GM08714 (cell line): Measurements from ENCODE around the gene GRIN2A.

ENCODE experiments used
- H3K4me3 ChIP-seq: fragments of 200-500 bp; sonication (Bioruptor generic); 2 replicates; pipeline ENCODE4 v1.5.1; 2014; ENCODE audit warnings: mild to moderate bottlenecking, low read length, inconsistent platforms
- ZNF274 ChIP-seq: IDR thresholded peaks from 2 replicates; pipeline ENCODE4 v1.6.1; 2012; ENCODE audit warnings: mild to moderate bottlenecking, low read depth, low read length

GRIN2A gene

DNA sequence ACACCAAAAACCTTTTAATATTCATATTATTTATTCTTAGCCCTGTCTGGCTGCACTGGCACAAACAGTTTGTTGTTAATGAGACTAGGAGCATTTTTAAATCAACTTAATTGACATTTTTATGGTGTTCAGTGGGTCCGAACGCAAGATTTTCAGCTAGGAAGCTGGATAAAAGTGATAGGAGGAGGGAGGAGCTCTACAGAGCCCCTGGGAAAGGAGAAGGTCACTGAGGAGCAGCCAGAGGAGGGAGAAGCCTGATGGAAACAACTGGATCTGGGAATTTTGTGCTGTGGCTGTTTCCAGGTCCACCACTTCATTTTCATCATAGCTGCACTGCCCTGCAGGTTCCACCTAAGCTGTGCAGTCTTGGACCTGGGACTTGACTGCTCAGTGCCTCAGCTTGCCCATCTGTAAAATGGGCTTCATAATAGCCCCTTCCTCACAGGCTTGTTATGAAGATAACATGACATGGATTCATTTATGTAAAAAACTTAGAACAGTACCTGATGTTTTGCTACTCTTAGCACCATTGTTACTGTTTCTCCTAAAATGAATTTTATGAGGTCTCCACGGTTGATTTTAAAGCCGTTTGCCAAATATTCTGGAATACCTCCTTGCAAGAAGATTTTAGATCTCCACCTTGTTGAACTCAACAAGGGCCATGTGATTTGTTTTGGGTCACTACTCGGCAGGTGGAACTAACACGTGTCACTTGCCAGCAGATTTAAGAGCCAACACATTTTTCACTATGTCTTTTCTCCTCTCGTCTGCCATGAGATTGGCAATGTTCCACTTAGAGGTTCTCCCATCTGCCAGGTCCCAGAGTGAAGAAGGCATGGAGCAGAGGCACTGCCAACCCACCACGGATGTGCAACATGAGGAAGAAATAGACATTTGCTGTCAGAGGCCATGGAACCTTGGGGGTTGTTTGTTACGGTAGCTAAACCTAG lies 18.7 kb upstream of the GRIN2A start:
- no peak for TF ChIP-seq ZNF274

GRCh38 chr16:10196999-10197398 lies 14.8 kb upstream of the GRIN2A start:
- TF ChIP-seq ZNF274, result no peak
- H3K4me3 ChIP-seq, result no peak overlapping the region

More for the DNA sequence above, 18.7 kb upstream of the GRIN2A start:
- no peak overlapping the region for H3K4me3 ChIP-seq

DNA sequence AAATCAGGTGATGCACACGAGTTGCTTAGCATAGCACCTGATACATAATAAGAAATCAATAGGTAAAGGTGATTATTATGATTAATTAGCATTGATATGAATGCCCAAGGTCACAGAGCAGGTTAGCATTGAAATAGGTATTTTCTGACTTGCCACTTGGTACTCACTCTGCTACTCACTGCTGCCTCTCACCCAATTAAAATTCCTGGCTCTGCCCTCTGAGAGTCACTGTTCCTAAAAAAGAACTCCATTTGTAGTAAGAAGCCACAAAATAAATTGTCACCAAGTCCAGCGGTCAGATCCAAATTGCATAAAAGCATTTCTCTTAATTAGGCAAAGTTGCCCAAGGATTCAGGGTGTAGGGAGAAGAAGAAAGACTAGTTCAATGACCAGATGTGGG lies 8.9 kb upstream of the GRIN2A start:
- H3K4me3 ChIP-seq, result no peak overlapping the region
- no peak for TF ChIP-seq ZNF274

DNA sequence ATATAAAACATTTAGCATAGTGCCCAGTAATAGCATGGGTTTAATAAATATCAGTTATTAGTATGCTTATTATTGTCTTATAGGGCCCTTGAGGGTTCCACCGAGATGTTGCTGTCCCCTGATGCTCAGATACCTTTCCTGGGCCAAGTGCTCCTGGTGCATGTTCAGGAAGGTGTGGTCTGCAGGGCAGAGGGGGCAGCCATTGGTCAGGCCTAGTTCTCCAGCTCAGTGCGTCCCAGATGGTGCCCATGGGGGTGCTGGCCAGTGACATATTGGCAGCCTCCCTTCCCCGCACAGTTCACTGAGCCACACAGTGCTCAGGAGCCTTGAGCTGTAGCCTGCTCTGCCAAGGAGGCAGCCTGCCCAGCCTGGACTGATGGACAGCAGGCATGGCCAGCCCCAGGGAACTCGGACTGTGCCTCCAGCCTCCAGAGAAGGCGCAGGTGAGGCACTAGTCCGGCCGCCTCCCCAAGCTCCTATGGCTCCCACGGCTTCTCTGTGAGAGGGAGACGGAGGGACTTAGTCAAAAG lies 7.7 kb upstream of the GRIN2A start:
- no peak overlapping the region for H3K4me3 ChIP-seq
- TF ChIP-seq ZNF274, result no peak

GRCh38 chr16:10188236-10188635 lies 6.0 kb upstream of the GRIN2A start:
- no peak overlapping the region for H3K4me3 ChIP-seq
- no peak for TF ChIP-seq ZNF274

- peak overlapping the region; percentile 6; the same call in 1 of the 2 replicates for H3K4me3 ChIP-seq
- TF ChIP-seq ZNF274, result no peak
Observed at GRCh38 chr16:10181196-10182162, 749 bp downstream of the GRIN2A start.

DNA sequence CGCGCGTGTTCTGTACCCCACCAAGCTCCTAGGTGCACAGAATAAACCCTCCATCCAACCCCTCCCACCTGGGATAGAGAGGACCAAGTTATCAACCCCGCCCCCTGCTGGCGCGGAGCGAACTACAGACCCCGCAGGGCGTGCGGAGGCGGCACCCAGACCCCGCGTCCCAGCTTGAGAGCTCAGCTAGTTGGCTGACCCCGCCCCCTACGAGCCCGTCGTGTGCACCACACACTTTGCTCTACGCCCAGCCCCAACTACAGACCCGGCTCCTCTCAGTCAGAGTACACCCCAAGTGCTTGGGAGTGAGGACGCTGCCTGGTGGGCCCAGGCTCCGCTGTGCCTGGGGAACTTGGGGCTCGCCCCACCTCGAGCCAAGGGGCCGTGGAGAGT lies 1.5 kb downstream of the GRIN2A start:
- no peak overlapping the region for H3K4me3 ChIP-seq
- no peak for TF ChIP-seq ZNF274

DNA sequence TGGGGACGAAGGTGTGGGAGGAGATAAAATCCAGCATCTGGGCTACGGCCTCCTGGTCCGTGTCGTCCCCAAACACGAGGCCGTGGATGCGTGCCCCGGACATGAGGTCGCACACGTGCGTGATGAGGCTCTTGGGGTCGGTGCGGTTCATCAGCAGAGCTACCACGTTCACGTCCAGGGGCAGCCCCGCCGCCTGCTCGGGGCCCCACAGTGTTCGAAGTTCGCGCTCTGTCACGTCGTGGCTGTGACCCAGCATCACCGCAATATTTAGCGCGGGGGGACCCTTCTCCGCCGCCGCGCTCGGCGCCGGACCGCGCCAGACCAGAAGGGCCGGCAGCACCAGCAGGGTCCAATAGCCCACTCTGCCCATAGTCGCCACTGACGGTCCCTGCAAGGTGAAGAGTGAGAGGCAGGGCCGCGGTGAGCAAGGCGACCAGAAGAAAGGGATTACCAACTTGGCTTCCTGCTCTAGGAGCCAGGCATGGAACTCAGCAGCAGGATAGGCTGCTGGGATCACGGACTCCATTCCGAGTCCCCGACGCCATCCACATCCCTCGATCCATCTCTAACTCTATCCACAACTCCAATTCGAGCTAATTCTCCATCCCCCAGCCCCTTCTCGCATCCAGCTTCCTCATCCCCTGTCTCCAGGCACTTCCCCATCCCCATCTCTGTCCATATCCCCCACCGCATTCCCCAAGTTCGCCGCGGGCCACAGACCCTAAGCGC lies 2.0 kb downstream of the GRIN2A start:
- no peak for TF ChIP-seq ZNF274
- H3K4me3 ChIP-seq, result no peak overlapping the region

DNA sequence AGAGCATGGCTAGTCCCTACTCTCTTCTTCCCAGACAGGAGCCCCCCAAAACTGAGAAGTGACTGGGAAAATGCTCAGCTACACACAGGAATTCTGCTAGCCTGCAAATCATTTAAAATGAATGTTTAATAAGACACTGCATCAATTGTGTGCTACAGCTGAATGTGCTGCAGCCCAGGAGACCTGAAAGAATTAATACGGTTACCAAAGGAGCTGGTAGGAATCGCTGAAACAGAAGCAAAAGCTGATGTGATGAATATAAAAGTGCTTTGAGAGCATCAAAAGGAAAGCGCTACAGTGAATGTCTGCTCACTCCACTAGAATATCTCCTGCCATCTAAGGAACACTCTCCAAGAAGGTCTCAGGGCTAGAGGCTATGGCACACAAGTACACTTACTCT lies 3.7 kb downstream of the GRIN2A start:
- H3K4me3 ChIP-seq, result no peak overlapping the region
- no peak for TF ChIP-seq ZNF274

DNA sequence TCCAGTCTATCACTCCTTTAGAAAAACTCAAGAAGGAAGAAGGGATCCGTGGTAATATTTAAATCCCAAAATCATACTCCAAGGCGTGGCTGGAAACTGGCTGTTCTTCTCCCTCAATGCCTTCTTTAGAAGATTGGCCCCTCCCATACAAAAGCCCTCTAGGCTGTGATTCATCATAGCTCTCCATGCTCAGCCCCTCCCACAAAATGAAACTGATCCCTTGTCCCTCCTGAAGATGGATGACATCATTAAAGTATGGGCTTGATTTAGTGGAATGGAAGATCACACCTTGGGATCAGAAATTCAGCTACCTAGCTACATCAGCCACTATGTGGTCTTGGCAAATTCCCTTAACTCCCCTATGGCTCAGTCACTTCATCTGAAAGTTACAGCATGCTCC lies 4.1 kb downstream of the GRIN2A start:
- no peak for TF ChIP-seq ZNF274
- H3K4me3 ChIP-seq, result no peak overlapping the region

DNA sequence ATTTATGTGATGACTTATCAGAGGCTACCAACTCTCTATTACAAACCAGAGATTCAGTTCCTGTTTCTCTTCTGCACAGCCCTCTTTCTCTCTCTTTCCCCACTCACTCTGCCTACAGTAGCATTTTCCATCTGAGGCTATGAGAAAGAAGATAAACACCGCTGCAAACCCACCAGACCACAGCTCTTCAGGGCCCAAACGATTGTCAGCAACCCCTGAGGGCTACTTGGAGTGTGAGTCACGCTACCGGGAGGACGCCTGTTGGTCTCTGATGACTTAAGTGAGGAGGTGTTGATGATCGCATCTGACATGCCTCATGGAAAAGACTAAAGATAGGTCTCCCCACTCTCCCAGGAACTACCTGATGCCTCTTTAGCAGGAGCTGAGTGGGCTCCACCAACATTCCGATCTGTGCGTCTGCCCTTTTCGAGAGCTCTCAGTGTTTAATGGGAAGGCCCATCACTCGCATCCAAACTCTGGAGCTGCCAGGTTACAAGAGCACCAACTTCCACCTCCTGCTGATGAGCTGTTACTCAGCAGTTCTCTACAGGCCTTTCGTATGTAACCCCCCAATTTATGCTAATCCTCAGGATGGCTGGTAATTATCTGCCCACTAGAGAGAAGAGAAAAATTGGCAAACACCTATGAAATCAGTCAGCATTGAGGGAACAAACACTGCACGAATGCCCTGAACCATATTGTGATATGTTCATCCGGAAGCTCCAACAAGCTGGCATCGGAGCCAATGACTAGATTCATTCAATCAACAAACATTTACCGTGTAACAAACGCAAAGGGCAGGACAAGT lies 9.2 kb downstream of the GRIN2A start:
- no peak overlapping the region for H3K4me3 ChIP-seq
- TF ChIP-seq ZNF274, result no peak

- no peak for TF ChIP-seq ZNF274
- H3K4me3 ChIP-seq, result no peak overlapping the region
Observed at GRCh38 chr16:10171221-10171620, 11.0 kb downstream of the GRIN2A start.

- no peak for TF ChIP-seq ZNF274
- H3K4me3 ChIP-seq, result no peak overlapping the region
Observed at GRCh38 chr16:10169904-10170410, 12.3 kb downstream of the GRIN2A start.
